ENCODE measurements around the gene PTPRE.

PTPRE gene

DNA sequence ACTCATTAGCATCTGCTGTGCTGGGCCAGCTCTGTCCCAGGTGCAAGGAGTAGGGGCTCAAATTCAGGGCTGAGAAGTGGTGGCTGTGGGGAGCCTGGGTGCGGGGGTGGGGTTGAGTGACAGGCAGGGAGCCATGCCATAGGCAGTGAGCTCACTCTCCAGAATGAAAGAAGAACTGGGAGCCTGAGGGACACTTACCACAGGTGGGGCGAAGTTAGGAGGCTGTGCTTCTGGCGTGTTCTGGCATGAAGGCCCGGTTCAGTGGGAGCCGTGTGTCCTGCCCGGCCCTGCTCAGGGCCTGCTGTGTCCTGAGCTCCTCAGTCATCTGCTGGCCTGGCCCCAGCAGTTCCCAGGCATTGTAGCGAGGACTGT, 156.8 kb downstream of the PTPRE start:
- TF ChIP-seq, protein P1, sequence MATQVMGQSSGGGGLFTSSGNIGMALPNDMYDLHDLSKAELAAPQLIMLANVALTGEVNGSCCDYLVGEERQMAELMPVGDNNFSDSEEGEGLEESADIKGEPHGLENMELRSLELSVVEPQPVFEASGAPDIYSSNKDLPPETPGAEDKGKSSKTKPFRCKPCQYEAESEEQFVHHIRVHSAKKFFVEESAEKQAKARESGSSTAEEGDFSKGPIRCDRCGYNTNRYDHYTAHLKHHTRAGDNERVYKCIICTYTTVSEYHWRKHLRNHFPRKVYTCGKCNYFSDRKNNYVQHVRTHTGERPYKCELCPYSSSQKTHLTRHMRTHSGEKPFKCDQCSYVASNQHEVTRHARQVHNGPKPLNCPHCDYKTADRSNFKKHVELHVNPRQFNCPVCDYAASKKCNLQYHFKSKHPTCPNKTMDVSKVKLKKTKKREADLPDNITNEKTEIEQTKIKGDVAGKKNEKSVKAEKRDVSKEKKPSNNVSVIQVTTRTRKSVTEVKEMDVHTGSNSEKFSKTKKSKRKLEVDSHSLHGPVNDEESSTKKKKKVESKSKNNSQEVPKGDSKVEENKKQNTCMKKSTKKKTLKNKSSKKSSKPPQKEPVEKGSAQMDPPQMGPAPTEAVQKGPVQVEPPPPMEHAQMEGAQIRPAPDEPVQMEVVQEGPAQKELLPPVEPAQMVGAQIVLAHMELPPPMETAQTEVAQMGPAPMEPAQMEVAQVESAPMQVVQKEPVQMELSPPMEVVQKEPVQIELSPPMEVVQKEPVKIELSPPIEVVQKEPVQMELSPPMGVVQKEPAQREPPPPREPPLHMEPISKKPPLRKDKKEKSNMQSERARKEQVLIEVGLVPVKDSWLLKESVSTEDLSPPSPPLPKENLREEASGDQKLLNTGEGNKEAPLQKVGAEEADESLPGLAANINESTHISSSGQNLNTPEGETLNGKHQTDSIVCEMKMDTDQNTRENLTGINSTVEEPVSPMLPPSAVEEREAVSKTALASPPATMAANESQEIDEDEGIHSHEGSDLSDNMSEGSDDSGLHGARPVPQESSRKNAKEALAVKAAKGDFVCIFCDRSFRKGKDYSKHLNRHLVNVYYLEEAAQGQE (IDR thresholded peaks at IDR 0.05; ENCODE audit: insufficient read depth in 1 of 2, low read depth in 2 of 2, low read length in 2 of 2), result no peak
- TF ChIP-seq TAF1 (IDR thresholded peaks at IDR 0.05; ENCODE audit: borderline replicate concordance, insufficient read depth, low read length) (no peak), FOXP2 (optimal IDR thresholded peaks at IDR 0.05; ENCODE audit: borderline replicate concordance, extremely low read depth, extremely low read length, insufficient read depth) (no peak), POLR2AphosphoS5 (IDR thresholded peaks at IDR 0.05; ENCODE audit: low read depth, low read length) (no peak), SIN3A (IDR thresholded peaks at IDR 0.05; ENCODE audit: borderline replicate concordance, insufficient read depth, low read length) (no peak)

DNA sequence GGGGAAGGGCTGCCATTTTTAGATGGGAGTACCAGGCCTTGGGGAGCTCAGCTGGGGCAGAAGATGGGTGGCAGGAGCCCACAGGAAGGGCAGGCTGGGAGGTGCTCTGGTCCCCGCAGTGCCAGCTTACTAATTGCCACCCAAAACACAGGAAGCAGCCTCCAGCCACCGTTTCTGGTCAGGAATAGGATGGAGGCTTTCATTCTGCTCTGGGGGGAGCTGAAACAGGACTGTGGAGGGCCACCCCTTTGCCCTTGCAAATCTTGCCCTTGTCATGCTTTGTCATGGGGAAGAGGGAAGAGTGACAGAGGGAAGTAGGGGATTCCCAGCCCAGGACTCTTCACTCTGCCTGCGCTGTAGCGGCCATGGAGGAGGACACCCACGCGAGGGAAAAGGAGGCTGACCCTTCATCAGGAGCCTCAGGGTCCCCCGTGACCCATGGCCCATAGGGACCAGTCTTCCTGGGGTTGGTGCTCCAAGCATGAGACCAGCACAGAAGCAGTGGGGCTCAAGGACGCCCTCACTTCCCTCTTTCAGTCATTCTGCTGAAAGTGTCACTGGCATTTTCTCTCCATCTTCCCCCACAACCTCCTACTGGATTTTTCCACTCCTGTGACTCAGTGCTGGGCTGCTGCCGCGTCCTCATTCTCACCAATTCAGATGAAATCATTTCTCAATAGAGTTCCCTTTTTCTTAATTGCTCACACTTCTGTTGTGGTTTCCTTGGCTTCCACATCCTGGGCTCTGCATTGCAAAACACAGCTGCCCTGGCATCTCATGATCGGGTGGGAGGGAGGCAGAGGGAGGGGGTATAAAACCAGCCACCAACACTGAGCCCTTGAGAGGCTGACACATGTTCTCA, 157.4 kb downstream of the PTPRE start:
- TF ChIP-seq POLR2AphosphoS5 (IDR thresholded peaks at IDR 0.05; ENCODE audit: low read depth, low read length), result no peak
- no peak for TF ChIP-seq FOXP2 (optimal IDR thresholded peaks at IDR 0.05; ENCODE audit: borderline replicate concordance, extremely low read depth, extremely low read length, insufficient read depth)
- no peak for TF ChIP-seq SIN3A (IDR thresholded peaks at IDR 0.05; ENCODE audit: borderline replicate concordance, insufficient read depth, low read length)
- TF ChIP-seq, protein P1 (IDR thresholded peaks at IDR 0.05; ENCODE audit: insufficient read depth in 1 of 2, low read depth in 2 of 2, low read length in 2 of 2), result no peak
- TF ChIP-seq TAF1 (IDR thresholded peaks at IDR 0.05; ENCODE audit: borderline replicate concordance, insufficient read depth, low read length), result no peak

DNA sequence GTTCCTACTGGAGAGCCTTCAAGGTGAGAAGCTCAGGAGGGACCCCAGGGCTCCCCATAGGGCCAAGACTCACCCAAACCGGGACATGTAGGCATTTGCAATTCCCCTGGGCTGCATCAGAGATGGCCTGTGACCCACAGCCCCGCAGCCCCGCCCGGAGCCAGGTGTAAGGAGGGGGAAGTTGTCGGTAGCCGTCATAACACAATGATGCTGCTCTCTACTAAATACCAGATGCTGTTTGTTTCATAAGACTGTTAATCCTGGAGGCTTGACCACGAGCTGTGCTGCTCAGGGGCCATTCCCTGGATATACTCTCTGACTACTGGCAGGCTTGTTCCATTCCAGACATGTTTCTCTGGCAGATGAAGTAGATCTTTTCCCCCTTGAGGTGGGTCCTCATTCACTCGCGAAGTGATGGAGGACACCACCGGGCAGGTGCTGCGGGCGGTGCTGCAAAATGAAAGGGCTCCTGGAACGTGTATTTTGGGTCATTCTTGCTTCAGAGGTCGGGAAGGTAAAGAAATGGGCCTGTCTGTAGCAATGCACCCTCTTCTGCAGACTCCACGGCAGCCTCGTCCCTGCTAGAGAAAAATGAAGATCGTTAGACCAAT, 158.2 kb downstream of the PTPRE start:
- TF ChIP-seq POLR2AphosphoS5 (IDR thresholded peaks at IDR 0.05; ENCODE audit: low read depth, low read length), result no peak
- TF ChIP-seq SIN3A (IDR thresholded peaks at IDR 0.05; ENCODE audit: borderline replicate concordance, insufficient read depth, low read length), result no peak
- no peak for TF ChIP-seq FOXP2 (optimal IDR thresholded peaks at IDR 0.05; ENCODE audit: borderline replicate concordance, extremely low read depth, extremely low read length, insufficient read depth)
- TF ChIP-seq, protein P1 (IDR thresholded peaks at IDR 0.05; ENCODE audit: insufficient read depth in 1 of 2, low read depth in 2 of 2, low read length in 2 of 2), result no peak
- no peak for TF ChIP-seq TAF1 (IDR thresholded peaks at IDR 0.05; ENCODE audit: borderline replicate concordance, insufficient read depth, low read length)

DNA sequence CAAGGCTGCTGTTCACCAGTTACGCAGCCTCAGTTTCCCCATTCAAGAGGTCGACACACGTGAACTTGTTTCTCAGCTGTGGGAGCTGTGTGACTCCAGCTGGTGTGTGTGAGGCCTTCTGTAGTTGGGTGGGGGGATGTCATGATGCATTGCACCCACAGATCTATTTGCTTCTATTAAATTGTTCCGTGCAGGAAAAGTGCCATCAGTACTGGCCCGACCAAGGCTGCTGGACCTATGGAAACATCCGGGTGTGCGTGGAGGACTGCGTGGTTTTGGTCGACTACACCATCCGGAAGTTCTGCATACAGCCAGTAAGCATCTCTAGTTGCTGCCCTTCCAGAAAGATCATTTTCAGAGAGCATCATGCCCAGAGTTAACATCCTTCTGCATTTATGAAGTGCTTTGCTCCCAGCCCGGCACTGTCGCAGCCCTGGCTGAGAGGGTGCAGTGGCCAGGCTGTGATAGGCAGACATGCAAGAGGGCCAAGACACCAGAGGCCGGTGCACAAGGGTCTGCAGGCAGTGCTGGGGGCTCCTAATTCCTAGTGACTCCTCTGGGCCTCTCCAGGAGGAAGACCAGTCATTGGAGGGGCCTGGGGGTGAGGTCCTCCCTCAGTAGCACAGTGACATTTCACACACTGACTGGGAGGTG, 159.1 kb downstream of the PTPRE start:
- TF ChIP-seq, protein P1 (IDR thresholded peaks at IDR 0.05; ENCODE audit: insufficient read depth in 1 of 2, low read depth in 2 of 2, low read length in 2 of 2), result no peak
- TF ChIP-seq POLR2AphosphoS5 (IDR thresholded peaks at IDR 0.05; ENCODE audit: low read depth, low read length) (no peak), FOXP2 (optimal IDR thresholded peaks at IDR 0.05; ENCODE audit: borderline replicate concordance, extremely low read depth, extremely low read length, insufficient read depth) (no peak), SIN3A (IDR thresholded peaks at IDR 0.05; ENCODE audit: borderline replicate concordance, insufficient read depth, low read length) (no peak), TAF1 (IDR thresholded peaks at IDR 0.05; ENCODE audit: borderline replicate concordance, insufficient read depth, low read length) (no peak)

Data from PFSK-1 (cell line).